HCT116 (cell line): ENCODE data around the gene MAP3K7CL. TPM values are rescaled to one million over a fixed set of nuclear protein-coding genes. Genes with fewer than 3 reads are reported as not detected.

Source experiments
- ATAC-seq: fragments of 200-7000 bp; cut with Tn5 transposase; 2 replicates; pipeline ENCODE4 v1.9.1; 2020; ENCODE audit warnings: mild to moderate bottlenecking, moderate library complexity
- BruUV-seq: library from RNA; stranded (reverse); fragments of 400-500 nt; replicated peaks from 2 replicates; lab custom pipeline; 2021; lab: Mats Ljungman, UMichigan
- CTCF ChIA-PET: fragments of 300-600 bp; sonication (Branson Sonifier 250); formaldehyde crosslinking; loops from one replicate; lab custom pipeline; 2021; ENCODE audit warnings: antibody characterized with exemption; lab: Charles Lee
- POLR2A ChIA-PET: fragments of 300-600, 350-600 bp; sonication (Branson Sonifier 250); formaldehyde crosslinking; loops from one replicate; lab custom pipeline; 2021; ENCODE audit warnings: antibody characterized with exemption; lab: Charles Lee
- RAD21 ChIA-PET, 2 experiments: fragments of 300-600 bp; sonication (Branson Sonifier 250); formaldehyde crosslinking; loops; one replicate each; lab custom pipeline; 2023; ENCODE audit warnings: low total read pairs in 2 of 2; ENCODE audit not compliant: uncharacterized antibody in 2 of 2, unreplicated experiment in 2 of 2, low non-redundant PET in 1 of 2; lab: Charles Lee
- DNase-seq: peaks from one replicate; pipeline ENCODE4 v3.0.0-alpha.2; 2010; ENCODE audit warnings: low read depth, low spot score
- H2AFZ ChIP-seq: fragments of 200-600 bp; shearing (Covaris generic), sonication (generic); 2 replicates; pipeline ENCODE4 v1.6.1; 2017; ENCODE audit warnings: low read depth, mixed run types, mixed read lengths, antibody characterized with exemption, low read length; ENCODE audit not compliant: poor library complexity, severe bottlenecking
- H3K27ac ChIP-seq: 2 replicates; pipeline ENCODE4 v1.5.1; 2012; ENCODE audit warnings: low read depth, low read length
- H3K27me3 ChIP-seq: fragments of 200-600 bp; sonication (generic); 2 replicates; pipeline ENCODE4 v1.6.1; 2016; ENCODE audit warnings: mixed run types, low read length, mixed read lengths; ENCODE audit not compliant: insufficient read depth
- H3K36me3 ChIP-seq, 2 experiments: fragments of 200-500 bp in 1 of 2; fragments of 200-600 bp in 1 of 2; sonication (Bioruptor generic) in 1 of 2; sonication (generic) in 1 of 2; 2 replicates each; pipeline versions ENCODE4 v1.5.1 to v1.6.1; 2014 to 2016; ENCODE audit warnings: low read length in 2 of 2, inconsistent platforms in 1 of 2, mixed read lengths in 1 of 2, mixed run types in 1 of 2; ENCODE audit not compliant: insufficient read depth in 2 of 2, control insufficient read depth in 1 of 2
- H3K4me1 ChIP-seq, 2 experiments: fragments of 200-600 bp in 1 of 2; sonication (generic) in 1 of 2; 2 replicates each; pipeline versions ENCODE4 v1.5.1 to v1.6.1; 2012 to 2017; ENCODE audit warnings: low read length in 2 of 2, inconsistent platforms in 1 of 2, mild to moderate bottlenecking in 1 of 2, mixed read lengths in 1 of 2, mixed run types in 1 of 2, moderate library complexity in 1 of 2; ENCODE audit not compliant: insufficient read depth in 2 of 2, control insufficient read depth in 1 of 2
- H3K4me2 ChIP-seq: fragments of 200-600 bp; sonication (generic); 2 replicates; pipeline ENCODE4 v1.6.1; 2017; ENCODE audit warnings: mixed run types, low read length, mixed read lengths
- H3K4me3 ChIP-seq, 2 experiments: fragments of 200-600 bp in 1 of 2; sonication (generic) in 1 of 2; replicated peaks in 1 of 2; 2 replicates each; pipeline ENCODE4 v1.5.1; 2011 to 2016; ENCODE audit warnings: low read length in 2 of 2, control low read depth in 1 of 2, low read depth in 1 of 2, mild to moderate bottlenecking in 1 of 2, mixed read lengths in 1 of 2, mixed run types in 1 of 2
- H3K79me2 ChIP-seq: fragments of 200-600 bp; sonication (generic); 2 replicates; pipeline ENCODE4 v1.6.1; 2017; ENCODE audit warnings: mild to moderate bottlenecking, mixed run types, low read length, moderate library complexity, mixed read lengths; ENCODE audit not compliant: insufficient read depth
- H3K9ac ChIP-seq: fragments of 200-600 bp; sonication (generic); 2 replicates; pipeline ENCODE4 v1.6.1; 2016; ENCODE audit warnings: low read length, mixed read lengths
- H3K9me2 ChIP-seq: fragments of 200-600 bp; sonication (generic), shearing (Covaris generic); 2 replicates; pipeline ENCODE4 v1.6.1; 2017; ENCODE audit warnings: mixed run types, mild to moderate bottlenecking, moderate library complexity; ENCODE audit not compliant: insufficient read depth
- H3K9me3 ChIP-seq, 2 experiments: fragments of 200-500 bp in 1 of 2; fragments of 200-600 bp in 1 of 2; sonication (Bioruptor generic) in 1 of 2; sonication (generic) in 1 of 2; 2 replicates each; pipeline ENCODE4 v1.6.1; 2014 to 2017; ENCODE audit warnings: low read length in 2 of 2, mixed read lengths in 2 of 2, inconsistent platforms in 1 of 2, low read depth in 1 of 2, mild to moderate bottlenecking in 1 of 2, mixed run types in 1 of 2, moderate library complexity in 1 of 2; ENCODE audit not compliant: control insufficient read depth in 1 of 2, insufficient read depth in 1 of 2
- H4K20me1 ChIP-seq: fragments of 200-600 bp; sonication (generic), shearing (Covaris generic); 2 replicates; pipeline ENCODE4 v1.6.1; 2017; ENCODE audit warnings: mixed run types, mild to moderate bottlenecking, moderate library complexity; ENCODE audit not compliant: insufficient read depth
- ATF3 ChIP-seq: IDR thresholded peaks from 2 replicates; pipeline ENCODE4 v1.6.1; 2012
- CBX3 ChIP-seq: IDR thresholded peaks from 2 replicates; pipeline ENCODE4 v1.6.1; 2012; ENCODE audit warnings: low read depth
- CEBPB ChIP-seq: IDR thresholded peaks from 2 replicates; pipeline ENCODE4 v1.6.1; 2012; ENCODE audit warnings: low read depth
- CTCF ChIP-seq, 3 experiments: fragments of 200-600 bp in 1 of 3; sonication (generic) in 1 of 3; IDR thresholded peaks in 2 of 3; conservative IDR thresholded peaks in 1 of 3; 2 replicates each; pipeline ENCODE4 v1.5.1; 2012 to 2017; ENCODE audit warnings: low read depth in 2 of 3, low read length in 2 of 3, antibody characterized with exemption in 1 of 3, borderline replicate concordance in 1 of 3, control low read depth in 1 of 3, mild to moderate bottlenecking in 1 of 3, mixed read lengths in 1 of 3, mixed run types in 1 of 3, moderate library complexity in 1 of 3; ENCODE audit not compliant: insufficient read depth in 1 of 3
- EGR1 ChIP-seq: IDR thresholded peaks from 2 replicates; pipeline ENCODE4 v1.6.1; 2012; ENCODE audit warnings: low read depth
- ELF1 ChIP-seq: IDR thresholded peaks from 2 replicates; pipeline ENCODE4 v1.6.1; 2012; ENCODE audit warnings: low read depth, borderline replicate concordance
- EZH2phosphoT487 ChIP-seq: fragments of 200-600 bp; IDR thresholded peaks from 2 replicates; pipeline ENCODE4 v1.6.1; 2018; ENCODE audit warnings: antibody characterized with exemption, borderline replicate concordance
- FOSL1 ChIP-seq: IDR thresholded peaks from 2 replicates; pipeline ENCODE4 v1.6.1; 2012; ENCODE audit warnings: low read depth
- JUND ChIP-seq: IDR thresholded peaks from 2 replicates; pipeline ENCODE4 v1.6.1; 2012
- MAX ChIP-seq: IDR thresholded peaks from 2 replicates; pipeline ENCODE4 v1.6.1; 2012
- POLR2A ChIP-seq: IDR thresholded peaks from 2 replicates; pipeline ENCODE4 v1.7.0; 2011; ENCODE audit warnings: borderline replicate concordance; ENCODE audit not compliant: insufficient read depth, insufficient read length; ENCODE audit errors: extremely low read depth
- RAD21 ChIP-seq: IDR thresholded peaks from 2 replicates; pipeline ENCODE4 v1.6.1; 2012; ENCODE audit warnings: low read depth, mild to moderate bottlenecking
- SIN3A ChIP-seq: IDR thresholded peaks from 2 replicates; pipeline ENCODE4 v1.6.1; 2012; ENCODE audit warnings: low read depth
- SP1 ChIP-seq: IDR thresholded peaks from 2 replicates; pipeline ENCODE4 v1.6.1; 2012; ENCODE audit warnings: low read depth
- TCF7L2 ChIP-seq: IDR thresholded peaks from 2 replicates; pipeline ENCODE4 v1.7.0; 2011; ENCODE audit warnings: borderline replicate concordance, inconsistent platforms; ENCODE audit not compliant: insufficient read depth, insufficient read length; ENCODE audit errors: extremely low read depth
- ZBTB33 ChIP-seq: IDR thresholded peaks from 2 replicates; pipeline ENCODE4 v1.6.1; 2011; ENCODE audit warnings: mild to moderate bottlenecking, low read length, moderate library complexity; ENCODE audit not compliant: insufficient replicate concordance; ENCODE audit errors: extremely low read depth
- ZFX ChIP-seq: fragments of 450-650 bp; IDR thresholded peaks from 2 replicates; pipeline ENCODE4 v1.6.1; 2017
- ZNF274 ChIP-seq: fragments of 200-500 bp; sonication (Bioruptor generic); IDR thresholded peaks from 2 replicates; pipeline ENCODE4 v1.6.1; 2014; ENCODE audit warnings: mild to moderate bottlenecking, low read depth, low read length, inconsistent platforms
- intact Hi-C: fragments of 100-400 bp; cut with micrococcal nuclease; formaldehyde crosslinking; loops from 2 replicates; pipeline ENCODE4 v1.10.0; 2022
- total RNA-seq: library from RNA; stranded (reverse); gene quantifications from one replicate; pipeline ENCODE4 v1.2.1, GENCODE V29; 2021; ENCODE audit not compliant: unreplicated experiment

MAP3K7CL gene
- total RNA-seq, 1 experiment from 2014 or later = 0.57 TPM

GRCh38 chr21:29125979-29126378, 4.5 kb upstream of the MAP3K7CL start (continued):
- TF ChIP-seq ELF1 (no peak), ZBTB33 (no peak), SP1 (no peak), ZFX (no peak), ZNF274 (no peak), RAD21 (no peak), CEBPB (no peak), MAX (no peak), TCF7L2 (no peak), POLR2A (no peak)
- TF ChIP-seq, all 23 proteins: peak for 0

- RAD21 ChIA-PET = no interaction called here
- intact Hi-C loops = no loop called here
- CTCF ChIA-PET = no interaction called here
- no peaks in the 10 kb centered on the region for H3K9me3 ChIP-seq
- no peaks in the 10 kb centered on the region for H4K20me1 ChIP-seq
- no peaks in the 10 kb centered on the region for H3K9me2 ChIP-seq
- POLR2A ChIA-PET = no interaction called here
- H3K27ac ChIP-seq = no peak overlapping the region
- DNase-seq = no peak
- no peak overlapping the region for H3K4me2 ChIP-seq
- H2AFZ ChIP-seq = no peak overlapping the region
- H3K4me3 ChIP-seq = no peak overlapping the region
- H3K79me2 ChIP-seq = no peaks in the 10 kb centered on the region
- BruUV-seq = no TSS peak
- H3K36me3 ChIP-seq = no peaks in the 10 kb centered on the region
- no peak overlapping the region for H3K9ac ChIP-seq
- ATAC-seq = no peak
- no peaks in the 10 kb centered on the region for H3K4me1 ChIP-seq
- no peaks in the 10 kb centered on the region for H3K27me3 ChIP-seq
- TF ChIP-seq JUND (no peak), ZBTB33 (no peak), SIN3A (no peak), FOSL1 (no peak), ZNF274 (no peak), ATF3 (no peak), CBX3 (no peak), EGR1 (no peak), EZH2phosphoT487 (no peak), CTCF (IDR thresholded peaks at IDR 0.05 in 2 of 3, conservative IDR thresholded peaks at IDR 0.05 in 1 of 3; ENCODE audit: borderline replicate concordance in 1 of 3, insufficient read depth in 1 of 3, low read depth in 2 of 3, low read length in 2 of 3) (no peak)
Observed at GRCh38 chr21:29133241-29133640, 2.8 kb downstream of the MAP3K7CL start.
